Endothelial cell of umbilical vein (primary cell): ENCODE results near the gene PIK3R1. TPM values are rescaled to one million over a fixed set of nuclear protein-coding genes. Genes with fewer than 3 reads are reported as not detected.

Experiments used
- BruUV-seq: library from RNA; stranded (reverse); fragments of 400-500 nt; replicated peaks from 2 replicates; lab custom pipeline; 2021; lab: Mats Ljungman, UMichigan
- CTCF ChIA-PET: fragments of 300-600, 350-600 bp; sonication (Branson Sonifier 250); formaldehyde crosslinking; loops from one replicate; lab custom pipeline; 2021; ENCODE audit warnings: antibody characterized with exemption, inconsistent platforms; lab: Charles Lee
- POLR2A ChIA-PET: fragments of 300-600, 350-600 bp; sonication (Branson Sonifier 250); formaldehyde crosslinking; loops from one replicate; lab custom pipeline; 2021; ENCODE audit warnings: antibody characterized with exemption, inconsistent platforms; lab: Charles Lee
- DNase-seq: peaks from one replicate; pipeline ENCODE4 v3.0.0-alpha.2; 2011; ENCODE audit warnings: low read depth, low spot score
- FAIRE-seq: peaks from 2 replicates; lab custom pipeline; 2011; peaks lifted over from hg19 to GRCh38; lab: Jason Lieb, UNC
- H2AFZ ChIP-seq: 2 replicates; pipeline ENCODE4 v1.6.0; 2012; ENCODE audit warnings: low read depth, low read length, control low read depth, inconsistent platforms
- H3K27ac ChIP-seq: 2 replicates; pipeline ENCODE4 v1.5.1; 2011; ENCODE audit warnings: low read depth, mild to moderate bottlenecking, control low read depth, low read length, moderate library complexity; ENCODE audit not compliant: insufficient read depth
- H3K27me3 ChIP-seq, 2 experiments: 2 replicates each; pipeline versions ENCODE4 v1.6.0 to v1.6.1; 2011; ENCODE audit warnings: low read length in 2 of 2, mixed read lengths in 1 of 2; ENCODE audit not compliant: control insufficient read depth in 2 of 2, insufficient read depth in 2 of 2
- H3K36me3 ChIP-seq, 2 experiments: 2 replicates in 1 of 2; 3 replicates in 1 of 2; pipeline ENCODE4 v1.5.1; 2011; ENCODE audit warnings: low read length in 2 of 2, mild to moderate bottlenecking in 1 of 2, moderate library complexity in 1 of 2; ENCODE audit not compliant: control insufficient read depth in 2 of 2, insufficient read depth in 2 of 2; ENCODE audit errors: extremely low read depth in 1 of 2
- H3K4me1 ChIP-seq: 3 replicates; pipeline ENCODE4 v1.5.1; 2011; ENCODE audit warnings: mild to moderate bottlenecking, low read length; ENCODE audit not compliant: control insufficient read depth, insufficient read depth; ENCODE audit errors: extremely low read depth
- H3K4me2 ChIP-seq: 2 replicates; pipeline ENCODE4 v1.6.1; 2011; ENCODE audit warnings: low read length, control low read depth, mixed read lengths; ENCODE audit not compliant: insufficient read depth
- H3K4me3 ChIP-seq, 3 experiments: fragments of 200-600 bp in 1 of 3; sonication (generic), shearing (Covaris generic) in 1 of 3; replicated peaks in 1 of 3; 2 replicates each; pipeline ENCODE4 v1.5.1; 2011 to 2016; ENCODE audit warnings: control low read depth in 3 of 3, low read length in 3 of 3, mild to moderate bottlenecking in 2 of 3, inconsistent platforms in 1 of 3, low read depth in 1 of 3, moderate library complexity in 1 of 3; ENCODE audit not compliant: insufficient read depth in 1 of 3
- H3K79me2 ChIP-seq: 2 replicates; pipeline ENCODE4 v1.6.0; 2012; ENCODE audit warnings: low read length, inconsistent platforms; ENCODE audit not compliant: control insufficient read depth, insufficient read depth
- H3K9ac ChIP-seq: replicated peaks from 2 replicates; pipeline ENCODE3; 2011; ENCODE audit warnings: low read length, control low read depth; ENCODE audit not compliant: insufficient read depth; ENCODE audit errors: extremely low read depth
- H3K9me1 ChIP-seq: replicated peaks from 3 replicates; pipeline ENCODE4 v1.6.0; 2011; ENCODE audit warnings: mild to moderate bottlenecking, low read length; ENCODE audit not compliant: control insufficient read depth, insufficient read depth; ENCODE audit errors: extremely low read depth
- H3K9me3 ChIP-seq: replicated peaks from 2 replicates; pipeline ENCODE4 v1.5.1; 2012; ENCODE audit warnings: low read length, inconsistent platforms; ENCODE audit not compliant: control insufficient read depth, insufficient read depth
- H4K20me1 ChIP-seq: replicated peaks from 2 replicates; pipeline ENCODE3; 2011; ENCODE audit warnings: mild to moderate bottlenecking, low read length; ENCODE audit not compliant: control insufficient read depth, insufficient read depth; ENCODE audit errors: extremely low read depth
- GATA2 ChIP-seq: IDR thresholded peaks from 2 replicates; pipeline ENCODE4 v1.7.0; 2011; ENCODE audit warnings: low read depth, mild to moderate bottlenecking, moderate library complexity, mixed read lengths, low read length; ENCODE audit not compliant: insufficient read length, insufficient read depth
- JUN ChIP-seq: IDR thresholded peaks from 2 replicates; pipeline ENCODE4 v1.6.1; 2011; ENCODE audit warnings: borderline replicate concordance, low read depth; ENCODE audit not compliant: insufficient read length, insufficient read depth
- MYC ChIP-seq: IDR thresholded peaks from one replicate; pipeline ENCODE4 v1.6.1; 2011; ENCODE audit warnings: mild to moderate bottlenecking, low read depth, low read length
- dilution Hi-C: fragments of 300-500 bp; cut with MboI; formaldehyde crosslinking; loops from one replicate; pipeline ENCODE4 v1.15.0; 2019; ENCODE audit warnings: low sequenced_read_pairs; ENCODE audit not compliant: extremely low pct_ligation_motif_present
- intact Hi-C: fragments of 100-400 bp; cut with micrococcal nuclease; formaldehyde crosslinking; loops from one replicate; pipeline ENCODE4 v1.10.0; 2022
- polyA plus RNA-seq, 4 experiments: library from polyadenylated mRNA; depleted of rRNA in 3 of 4; stranded (reverse) in 3 of 4; unstranded in 1 of 4; fragments of >200 nt; gene quantifications; 2 replicates each; pipeline versions ENCODE4 v1.2.1 to v1.2.3, GENCODE V29; 2011 to 2012; ENCODE audit warnings: missing spikeins in 1 of 4
- total RNA-seq: library from RNA; stranded (reverse); gene quantifications from 2 replicates; pipeline ENCODE4 v1.2.3, GENCODE V29; 2021
- TF ChIP-seq, protein P1 (sequence below), 2 donors: IDR thresholded peaks; 1 replicate in 1 of 2; 2 replicates in 1 of 2; pipeline ENCODE4 v1.5.1; 2011; ENCODE audit warnings: low read length in 2 of 2, mild to moderate bottlenecking in 2 of 2, moderate library complexity in 2 of 2, control low read depth in 1 of 2, inconsistent platforms in 1 of 2, low read depth in 1 of 2; ENCODE audit not compliant: insufficient read depth in 1 of 2; ENCODE audit errors: extremely low read depth in 1 of 2
- TF ChIP-seq, protein P2 (sequence below): IDR thresholded peaks from 2 replicates; pipeline ENCODE4 v1.6.1; 2011; ENCODE audit not compliant: insufficient read depth, insufficient read length

PIK3R1 gene
- total and polyA plus RNA-seq, 2 donors (not counting 3 experiments of a cell fraction or from before 2014, with no cell fraction given): 2.8 to 30.0 TPM

DNA sequence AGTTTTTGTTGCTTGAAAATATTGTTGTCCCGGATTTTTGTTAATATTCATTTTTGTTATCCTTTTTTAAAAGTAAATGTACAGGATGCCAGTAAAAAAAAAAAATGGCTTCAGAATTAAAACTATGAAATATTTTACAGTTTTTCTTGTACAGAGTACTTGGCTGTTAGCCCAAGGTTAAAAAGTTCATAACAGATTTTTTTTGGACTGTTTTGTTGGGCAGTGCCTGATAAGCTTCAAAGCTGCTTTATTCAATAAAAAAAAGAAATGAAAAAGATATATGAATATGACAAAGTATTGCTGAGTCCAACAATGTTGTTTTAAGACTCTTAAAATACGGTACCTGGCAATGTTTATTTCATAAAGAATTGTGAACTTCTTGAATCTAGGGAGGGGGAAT lies 82.9 kb downstream of the PIK3R1 start:
- ChIA-PET CTCF (interaction anchor here (1.3 to 8.7 kb wide), 2 partner anchors 9 to 11 kb away, joined by 3 to 58 read pairs; no protein-coding TSS in a partner anchor), POLR2A (no interaction called here)
- Histone ChIP-seq H3K27ac (no peak overlapping the region), H3K9me1 (no peaks in the 10 kb centered on the region), H2AFZ (no peak overlapping the region), H3K9ac (no peak overlapping the region), H3K79me2 (no peaks in the 10 kb centered on the region), H4K20me1 (no peaks in the 10 kb centered on the region), H3K4me2 (no peak overlapping the region), H3K9me3 (no peaks in the 10 kb centered on the region), H3K36me3 (peaks cover 9 to 21% of the 10 kb centered on the region in 2 experiments), H3K4me3 (no peak overlapping the region), H3K4me1 (no peaks in the 10 kb centered on the region), H3K27me3 (no peaks in the 10 kb centered on the region)
- intact Hi-C loops: no loop called here
- peak; percentile 15 for DNase-seq
- peak; percentile 8 for FAIRE-seq
- no TSS peak for BruUV-seq
- no peak for TF ChIP-seq GATA2
- dilution Hi-C loops: no loop called here

DNA sequence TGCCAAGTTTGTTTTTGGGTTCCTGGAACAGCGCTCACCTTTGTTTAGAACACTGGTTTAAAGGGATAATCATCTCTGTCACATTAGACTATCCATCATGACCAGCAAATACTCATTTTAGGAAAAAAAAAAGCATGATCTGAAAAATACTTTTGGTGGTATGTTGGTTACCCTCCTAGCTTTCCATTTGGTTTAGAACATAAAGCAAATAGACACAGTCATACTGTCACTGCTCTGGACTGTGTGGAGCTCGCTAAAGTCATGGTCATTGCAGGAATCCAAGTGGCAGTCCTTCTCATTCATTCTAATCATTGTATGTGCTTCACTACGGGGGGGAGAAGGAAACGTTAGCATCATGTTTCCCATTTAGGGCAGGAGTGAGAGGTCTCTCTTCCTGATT lies 83.5 kb downstream of the PIK3R1 start:
- Histone ChIP-seq H3K4me3 (no peak overlapping the region), H3K9ac (no peak overlapping the region), H2AFZ (no peak overlapping the region), H3K27me3 (no peaks in the 10 kb centered on the region), H3K4me2 (no peak overlapping the region), H3K36me3 (peaks cover 9 to 18% of the 10 kb centered on the region in 2 experiments), H3K9me1 (no peaks in the 10 kb centered on the region), H3K27ac (no peak overlapping the region), H3K4me1 (no peaks in the 10 kb centered on the region), H3K9me3 (no peaks in the 10 kb centered on the region), H3K79me2 (no peaks in the 10 kb centered on the region), H4K20me1 (no peaks in the 10 kb centered on the region)
- TF ChIP-seq, protein P1, sequence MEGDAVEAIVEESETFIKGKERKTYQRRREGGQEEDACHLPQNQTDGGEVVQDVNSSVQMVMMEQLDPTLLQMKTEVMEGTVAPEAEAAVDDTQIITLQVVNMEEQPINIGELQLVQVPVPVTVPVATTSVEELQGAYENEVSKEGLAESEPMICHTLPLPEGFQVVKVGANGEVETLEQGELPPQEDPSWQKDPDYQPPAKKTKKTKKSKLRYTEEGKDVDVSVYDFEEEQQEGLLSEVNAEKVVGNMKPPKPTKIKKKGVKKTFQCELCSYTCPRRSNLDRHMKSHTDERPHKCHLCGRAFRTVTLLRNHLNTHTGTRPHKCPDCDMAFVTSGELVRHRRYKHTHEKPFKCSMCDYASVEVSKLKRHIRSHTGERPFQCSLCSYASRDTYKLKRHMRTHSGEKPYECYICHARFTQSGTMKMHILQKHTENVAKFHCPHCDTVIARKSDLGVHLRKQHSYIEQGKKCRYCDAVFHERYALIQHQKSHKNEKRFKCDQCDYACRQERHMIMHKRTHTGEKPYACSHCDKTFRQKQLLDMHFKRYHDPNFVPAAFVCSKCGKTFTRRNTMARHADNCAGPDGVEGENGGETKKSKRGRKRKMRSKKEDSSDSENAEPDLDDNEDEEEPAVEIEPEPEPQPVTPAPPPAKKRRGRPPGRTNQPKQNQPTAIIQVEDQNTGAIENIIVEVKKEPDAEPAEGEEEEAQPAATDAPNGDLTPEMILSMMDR (IDR thresholded peaks at IDR 0.05; ENCODE audit: extremely low read depth in 1 of 2, insufficient read depth in 1 of 2, low read depth in 1 of 2, low read length in 2 of 2): no peak
- TF ChIP-seq MYC (no peak), JUN (no peak)
- TF ChIP-seq, protein P2, sequence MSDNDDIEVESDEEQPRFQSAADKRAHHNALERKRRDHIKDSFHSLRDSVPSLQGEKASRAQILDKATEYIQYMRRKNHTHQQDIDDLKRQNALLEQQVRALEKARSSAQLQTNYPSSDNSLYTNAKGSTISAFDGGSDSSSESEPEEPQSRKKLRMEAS: no peak
- ChIA-PET POLR2A (no interaction called here), CTCF (interaction anchor here (0.9 to 8.7 kb wide), 3 partner anchors 9 to 12 kb away, joined by 3 to 58 read pairs (median 3); no protein-coding TSS in a partner anchor)
- intact Hi-C loops (no loop called here), dilution Hi-C loops (no loop called here)
- no TSS peak for BruUV-seq
- DNase-seq: no peak
- FAIRE-seq: no peak
